OCI-LY3 (cell line): Measurements from ENCODE around the gene GAL3ST3.

ENCODE experiments used
- H2AFZ ChIP-seq: fragments of 200-600, 300-600 bp; shearing (Covaris generic); 2 replicates; pipeline ENCODE4 v1.6.0; 2014; ENCODE audit warnings: antibody characterized with exemption, low read depth, low read length
- H3K27ac ChIP-seq: fragments of 200-600, 300-600 bp; sonication (generic); 2 replicates; pipeline ENCODE4 v1.5.1; 2014; ENCODE audit warnings: mild to moderate bottlenecking, low read length, moderate library complexity, mixed read lengths
- H3K27me3 ChIP-seq: fragments of 200-600, 300-600 bp; sonication (generic); 2 replicates; pipeline ENCODE4 v1.6.1; 2014; ENCODE audit warnings: low read depth, low read length, mixed read lengths
- H3K36me3 ChIP-seq: fragments of 200-600, 300-600 bp; sonication (generic); replicated peaks from 2 replicates; pipeline ENCODE3; 2014; ENCODE audit warnings: low read depth, low read length, mixed read lengths
- H3K4me1 ChIP-seq: fragments of 300-600, 200-600 bp; sonication (generic); 2 replicates; pipeline ENCODE4 v1.6.1; 2014; ENCODE audit warnings: low read length, mixed read lengths
- H3K4me2 ChIP-seq: fragments of 200-600, 300-600 bp; sonication (generic); 2 replicates; pipeline ENCODE4 v1.6.1; 2014; ENCODE audit warnings: low read length, mixed read lengths
- H3K4me3 ChIP-seq: fragments of 300-600, 200-600 bp; sonication (generic); 2 replicates; pipeline ENCODE4 v1.5.1; 2014; ENCODE audit warnings: antibody characterized with exemption, mild to moderate bottlenecking, low read length, moderate library complexity
- H3K79me2 ChIP-seq: fragments of 300-600, 200-600 bp; shearing (Covaris generic); 2 replicates; pipeline ENCODE4 v1.6.1; 2014; ENCODE audit warnings: mild to moderate bottlenecking, low read length, mixed read lengths
- H3K9ac ChIP-seq: fragments of 300-600, 200-600 bp; shearing (Covaris generic); 2 replicates; pipeline ENCODE4 v1.6.0; 2014; ENCODE audit warnings: mild to moderate bottlenecking, low read length, moderate library complexity
- H3K9me3 ChIP-seq: fragments of 200-600, 300-600 bp; shearing (Covaris generic); 2 replicates; pipeline ENCODE4 v1.6.1; 2014; ENCODE audit warnings: low read length, mixed read lengths; ENCODE audit not compliant: insufficient read depth
- H4K20me1 ChIP-seq: fragments of 200-600, 300-600 bp; sonication (generic); 2 replicates; pipeline ENCODE4 v1.6.1; 2016; ENCODE audit warnings: low read length, mixed read lengths; ENCODE audit not compliant: insufficient read depth
- EZH2phosphoT487 ChIP-seq: fragments of 200-600 bp; shearing (Covaris generic); IDR thresholded peaks from 2 replicates; pipeline ENCODE4 v1.6.1; 2018; ENCODE audit warnings: antibody characterized with exemption, mixed run types, low read depth
- TF ChIP-seq, protein P1 (sequence below): fragments of 200-600, 300-600 bp; sonication (generic); IDR thresholded peaks from 2 replicates; pipeline ENCODE4 v1.5.1; 2014; ENCODE audit warnings: antibody characterized with exemption, low read length, low read depth

GAL3ST3 gene

DNA sequence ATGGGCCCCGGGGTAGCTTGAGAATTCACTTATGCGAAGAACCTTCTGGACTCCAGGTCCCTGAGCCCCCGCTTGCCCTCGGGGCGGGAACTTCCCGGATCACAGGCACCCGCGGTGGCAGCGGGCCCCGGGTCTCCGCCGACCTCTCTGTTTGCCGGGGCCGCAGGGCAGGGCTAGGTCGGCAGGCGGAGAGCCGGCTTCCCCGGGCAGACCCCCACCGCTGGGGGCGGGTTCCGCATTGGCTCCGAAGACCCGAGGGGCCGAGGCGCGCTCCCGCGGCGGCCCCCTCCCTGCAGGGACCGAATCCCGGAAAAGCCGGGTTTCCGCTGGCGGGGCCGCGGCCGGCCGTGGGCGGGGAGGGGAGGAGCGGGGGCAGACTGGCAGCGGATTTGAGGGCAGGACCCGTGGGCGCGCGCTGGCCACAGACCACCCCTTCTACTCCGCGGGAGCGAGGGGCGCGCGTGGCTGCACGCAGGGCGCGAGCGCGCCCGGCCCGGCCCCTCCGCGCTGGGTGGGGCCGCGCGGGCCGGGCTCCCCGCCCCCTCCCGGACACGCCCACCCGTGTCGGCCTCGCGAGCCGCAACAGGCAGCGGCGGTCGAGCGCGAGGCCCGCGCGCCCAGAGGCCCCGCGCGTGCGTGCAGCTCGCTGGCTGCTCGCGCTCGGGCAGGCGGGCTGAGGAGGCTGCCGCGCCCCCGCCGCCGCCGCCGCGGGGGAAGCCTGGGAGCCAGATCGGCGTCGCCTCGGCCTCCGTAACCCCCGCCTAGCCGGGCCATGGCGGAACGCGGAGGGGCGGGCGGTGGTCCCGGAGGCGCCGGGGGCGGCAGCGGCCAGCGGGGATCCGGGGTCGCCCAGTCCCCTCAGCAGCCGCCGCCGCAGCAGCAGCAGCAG is 21.0 kb upstream of the GAL3ST3 start, which contains the start of gene PACS1:
Gene PACS1, plus strand, starts transcription at position 558 of the 889 bp plus-strand sequence. Its CDS starts 215 bp downstream, at position 773.
- Histone ChIP-seq H2AFZ (peak within 1 kb of the TSS; percentile 45), H3K9ac (peak within 1 kb of the TSS; percentile 82), H4K20me1 (peaks cover 3% of the 10 kb centered on the region; the same call in 1 of the 2 replicates)

DNA sequence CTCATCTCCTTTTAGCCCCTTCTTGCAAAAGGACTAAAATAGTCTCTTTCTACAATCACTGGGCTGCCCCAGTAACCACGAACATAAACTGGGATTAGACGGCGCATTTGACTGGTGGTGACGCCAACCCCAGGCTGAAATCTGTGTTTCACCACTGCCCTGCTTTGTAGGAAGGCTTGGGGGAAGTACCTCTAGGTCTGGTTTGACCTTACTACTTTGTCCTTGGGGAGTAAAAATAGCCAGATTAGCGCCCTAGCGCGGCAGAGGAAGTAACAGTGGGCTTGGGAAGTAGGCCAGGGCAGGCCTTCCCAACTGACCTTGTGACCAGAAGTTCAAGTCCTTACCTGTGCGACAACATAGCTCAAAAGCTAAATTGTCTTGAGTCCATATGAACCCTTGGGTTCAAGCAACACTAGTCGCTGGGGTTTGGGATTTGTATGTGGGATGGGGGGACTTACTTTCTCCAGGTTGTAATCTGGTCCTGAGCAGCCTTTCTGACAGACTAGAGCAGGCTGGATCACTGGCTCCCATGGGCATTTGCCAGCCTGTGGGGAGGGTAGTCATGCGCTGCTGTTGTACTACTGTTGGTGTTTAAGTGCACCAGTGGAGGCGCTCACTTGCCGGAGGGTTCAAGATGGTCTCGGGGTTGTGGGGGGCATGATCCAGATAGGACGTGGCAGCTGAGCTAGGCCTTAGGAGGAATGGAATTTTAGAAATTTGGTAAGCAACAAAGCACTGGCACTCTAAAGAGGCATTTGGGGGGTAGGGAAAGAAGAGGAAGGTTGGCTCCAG is 20.2 kb upstream of the GAL3ST3 start:
- H3K36me3 ChIP-seq: peaks cover 53% of the 10 kb centered on the region
- H3K79me2 ChIP-seq: peaks cover 1% of the 10 kb centered on the region
- H2AFZ ChIP-seq: no peak overlapping the region

More for the DNA sequence above, 21.0 kb upstream of the GAL3ST3 start, which contains the start of gene PACS1:
- no peak for TF ChIP-seq EZH2phosphoT487
- TF ChIP-seq, protein P1, sequence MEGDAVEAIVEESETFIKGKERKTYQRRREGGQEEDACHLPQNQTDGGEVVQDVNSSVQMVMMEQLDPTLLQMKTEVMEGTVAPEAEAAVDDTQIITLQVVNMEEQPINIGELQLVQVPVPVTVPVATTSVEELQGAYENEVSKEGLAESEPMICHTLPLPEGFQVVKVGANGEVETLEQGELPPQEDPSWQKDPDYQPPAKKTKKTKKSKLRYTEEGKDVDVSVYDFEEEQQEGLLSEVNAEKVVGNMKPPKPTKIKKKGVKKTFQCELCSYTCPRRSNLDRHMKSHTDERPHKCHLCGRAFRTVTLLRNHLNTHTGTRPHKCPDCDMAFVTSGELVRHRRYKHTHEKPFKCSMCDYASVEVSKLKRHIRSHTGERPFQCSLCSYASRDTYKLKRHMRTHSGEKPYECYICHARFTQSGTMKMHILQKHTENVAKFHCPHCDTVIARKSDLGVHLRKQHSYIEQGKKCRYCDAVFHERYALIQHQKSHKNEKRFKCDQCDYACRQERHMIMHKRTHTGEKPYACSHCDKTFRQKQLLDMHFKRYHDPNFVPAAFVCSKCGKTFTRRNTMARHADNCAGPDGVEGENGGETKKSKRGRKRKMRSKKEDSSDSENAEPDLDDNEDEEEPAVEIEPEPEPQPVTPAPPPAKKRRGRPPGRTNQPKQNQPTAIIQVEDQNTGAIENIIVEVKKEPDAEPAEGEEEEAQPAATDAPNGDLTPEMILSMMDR: no peak
- H3K4me1 ChIP-seq: peaks cover 23% of the 10 kb centered on the region
- no peaks in the 10 kb centered on the region; the same call in 1 of the 2 replicates for H3K79me2 ChIP-seq
- peaks cover 45% of the 10 kb centered on the region for H3K36me3 ChIP-seq
- H3K27ac ChIP-seq: peak within 1 kb of the TSS; percentile 70
- peak within 1 kb of the TSS; percentile 92 for H3K4me2 ChIP-seq
- H3K27me3 ChIP-seq: no peaks in the 10 kb centered on the region
- H3K9me3 ChIP-seq: no peaks in the 10 kb centered on the region
- H3K4me3 ChIP-seq: peak within 1 kb of the TSS; percentile 97

GRCh38 chr11:66068154-66068821 is 19.3 kb upstream of the GAL3ST3 start:
- TF ChIP-seq EZH2phosphoT487: no peak
- TF ChIP-seq, protein P1: peak; percentile 95
- Histone ChIP-seq H3K27ac (peak overlapping the region; percentile 70), H3K27me3 (no peaks in the 10 kb centered on the region), H2AFZ (no peak overlapping the region), H3K79me2 (peaks cover 8% of the 10 kb centered on the region), H3K4me2 (no peak overlapping the region), H3K9me3 (no peaks in the 10 kb centered on the region), H3K4me1 (peaks cover 23% of the 10 kb centered on the region), H3K4me3 (no peak overlapping the region), H3K9ac (no peak overlapping the region), H4K20me1 (peaks cover 3% of the 10 kb centered on the region; the same call in 1 of the 2 replicates), H3K36me3 (peaks cover 61% of the 10 kb centered on the region)

More for the DNA sequence above, 20.2 kb upstream of the GAL3ST3 start:
- Histone ChIP-seq H3K9ac (peak overlapping the region; percentile 82), H3K27ac (peak overlapping the region; percentile 70), H3K4me3 (peak overlapping the region; percentile 97), H3K4me2 (peak overlapping the region; percentile 87), H3K9me3 (no peaks in the 10 kb centered on the region), H3K4me1 (peaks cover 23% of the 10 kb centered on the region), H3K27me3 (no peaks in the 10 kb centered on the region), H4K20me1 (peaks cover 3% of the 10 kb centered on the region; the same call in 1 of the 2 replicates)
- TF ChIP-seq, protein P1: peak; percentile 41
- no peak for TF ChIP-seq EZH2phosphoT487
